Measurements from ENCODE around the gene CPEB3.

The CPEB3 gene

DNA sequence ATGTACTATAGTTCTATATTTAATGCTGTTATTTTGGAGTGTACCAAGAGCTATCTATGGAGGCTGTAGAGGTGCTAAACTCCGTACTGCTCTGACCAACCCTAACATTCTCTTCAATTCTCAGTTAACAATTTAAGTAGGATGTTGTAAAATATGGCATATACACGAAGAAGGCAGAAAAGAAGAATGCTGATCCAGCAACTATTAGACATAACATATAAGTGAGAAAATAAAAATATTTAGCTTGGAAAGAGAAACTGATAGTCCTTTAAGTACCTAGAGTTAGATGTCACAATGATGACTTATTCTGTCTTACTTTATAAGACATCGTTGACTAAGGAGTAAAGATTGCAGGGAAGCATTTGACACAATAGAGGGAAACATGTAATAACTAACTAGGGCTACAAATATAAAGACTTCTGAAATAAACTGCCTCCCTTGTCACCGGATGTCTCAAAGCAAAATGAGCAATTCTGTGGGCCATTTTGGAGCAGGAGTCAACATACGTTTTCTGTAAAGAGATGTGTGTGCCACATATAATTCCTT is 159.5 kb downstream of the CPEB3 start:
- H3K4me3 ChIP-seq (replicated peaks in 1 of 2; ENCODE audit: low read depth in 2 of 2, low read length in 2 of 2): no peak overlapping the region
- TF ChIP-seq, protein P1, sequence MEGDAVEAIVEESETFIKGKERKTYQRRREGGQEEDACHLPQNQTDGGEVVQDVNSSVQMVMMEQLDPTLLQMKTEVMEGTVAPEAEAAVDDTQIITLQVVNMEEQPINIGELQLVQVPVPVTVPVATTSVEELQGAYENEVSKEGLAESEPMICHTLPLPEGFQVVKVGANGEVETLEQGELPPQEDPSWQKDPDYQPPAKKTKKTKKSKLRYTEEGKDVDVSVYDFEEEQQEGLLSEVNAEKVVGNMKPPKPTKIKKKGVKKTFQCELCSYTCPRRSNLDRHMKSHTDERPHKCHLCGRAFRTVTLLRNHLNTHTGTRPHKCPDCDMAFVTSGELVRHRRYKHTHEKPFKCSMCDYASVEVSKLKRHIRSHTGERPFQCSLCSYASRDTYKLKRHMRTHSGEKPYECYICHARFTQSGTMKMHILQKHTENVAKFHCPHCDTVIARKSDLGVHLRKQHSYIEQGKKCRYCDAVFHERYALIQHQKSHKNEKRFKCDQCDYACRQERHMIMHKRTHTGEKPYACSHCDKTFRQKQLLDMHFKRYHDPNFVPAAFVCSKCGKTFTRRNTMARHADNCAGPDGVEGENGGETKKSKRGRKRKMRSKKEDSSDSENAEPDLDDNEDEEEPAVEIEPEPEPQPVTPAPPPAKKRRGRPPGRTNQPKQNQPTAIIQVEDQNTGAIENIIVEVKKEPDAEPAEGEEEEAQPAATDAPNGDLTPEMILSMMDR (IDR thresholded peaks at IDR 0.05; ENCODE audit: low read depth, low read length): no peak
- peak in 1 of 2 donors; percentile 69 for DNase-seq (ENCODE audit: low read depth in 2 of 2)

GRCh38 chr10:92130622-92131274 is 160.1 kb downstream of the CPEB3 start:
- no peak overlapping the region for H3K4me3 ChIP-seq (replicated peaks in 1 of 2; ENCODE audit: low read depth in 2 of 2, low read length in 2 of 2)
- TF ChIP-seq, protein P1 (IDR thresholded peaks at IDR 0.05; ENCODE audit: low read depth, low read length): no peak

GRCh38 chr10:92126100-92126650 is 164.7 kb downstream of the CPEB3 start:
- DNase-seq (ENCODE audit: low read depth in 2 of 2): peak; percentile 14 to 26
- TF ChIP-seq, protein P1 (IDR thresholded peaks at IDR 0.05; ENCODE audit: low read depth, low read length): no peak
- no peak overlapping the region for H3K4me3 ChIP-seq (replicated peaks in 1 of 2; ENCODE audit: low read depth in 2 of 2, low read length in 2 of 2)

More at GRCh38 chr10:92130622-92131274, 160.1 kb downstream of the CPEB3 start:
- no peak for DNase-seq (ENCODE audit: low read depth in 2 of 2)

DNA sequence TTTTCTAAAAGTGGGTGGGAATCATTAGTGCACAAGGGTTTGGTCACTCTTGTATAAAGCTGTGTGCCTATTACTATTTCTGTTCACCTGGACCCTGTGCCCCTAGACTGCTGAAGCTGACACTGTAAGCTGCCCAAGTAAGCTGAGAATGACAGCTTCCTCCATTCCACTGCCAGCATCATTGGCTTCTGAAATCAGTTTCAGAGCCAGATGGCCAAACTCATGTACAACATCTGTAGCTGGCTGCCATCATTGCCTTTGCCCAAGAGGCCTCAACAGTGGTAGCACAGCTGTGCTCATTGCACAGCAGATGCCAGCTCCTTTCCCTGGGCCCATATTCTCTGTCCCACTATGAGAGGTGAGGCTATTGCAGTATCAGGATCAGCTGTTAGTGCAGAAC is 165.7 kb downstream of the CPEB3 start:
- DNase-seq (ENCODE audit: low read depth in 2 of 2): peak in 1 of 2 donors; percentile 29
- no peak overlapping the region for H3K4me3 ChIP-seq (replicated peaks in 1 of 2; ENCODE audit: low read depth in 2 of 2, low read length in 2 of 2)
- TF ChIP-seq, protein P1 (IDR thresholded peaks at IDR 0.05; ENCODE audit: low read depth, low read length): no peak

GRCh38 chr10:92124616-92125143 is 166.2 kb downstream of the CPEB3 start:
- TF ChIP-seq, protein P1 (IDR thresholded peaks at IDR 0.05; ENCODE audit: low read depth, low read length): no peak
- DNase-seq (ENCODE audit: low read depth in 2 of 2): peak; percentile 94 to 95
- H3K4me3 ChIP-seq (replicated peaks in 1 of 2; ENCODE audit: low read depth in 2 of 2, low read length in 2 of 2): no peak overlapping the region

GRCh38 chr10:92124020-92124419 is 166.9 kb downstream of the CPEB3 start:
- TF ChIP-seq, protein P1 (IDR thresholded peaks at IDR 0.05; ENCODE audit: low read depth, low read length): no peak
- peak in 1 of 2 donors; percentile 19 for DNase-seq (ENCODE audit: low read depth in 2 of 2)
- no peak overlapping the region for H3K4me3 ChIP-seq (replicated peaks in 1 of 2; ENCODE audit: low read depth in 2 of 2, low read length in 2 of 2)
